Suprapubic skin (tissue), 4 donors: ENCODE measurements around the gene CSTPP1. TPM values are rescaled to one million over a fixed set of nuclear protein-coding genes. Genes with fewer than 3 reads are reported as not detected.

Experiments used
- DNase-seq, 2 donors: peaks; one replicate each; pipeline ENCODE4 v3.0.0-alpha.2; 2019; ENCODE audit warnings: low spot score in 2 of 2
- H3K27ac ChIP-seq: fragments of 200-600 bp; sonication (generic); one replicate; pipeline ENCODE4 v1.5.1; 2019
- H3K27me3 ChIP-seq: fragments of 200-600 bp; sonication (generic); one replicate; pipeline ENCODE4 v1.5.1; 2019
- H3K36me3 ChIP-seq: fragments of 200-600 bp; sonication (generic); one replicate; pipeline ENCODE4 v1.5.1; 2019
- H3K4me1 ChIP-seq: fragments of 200-600 bp; sonication (generic); one replicate; pipeline ENCODE4 v1.5.1; 2019
- H3K4me3 ChIP-seq: fragments of 200-600 bp; sonication (generic); one replicate; pipeline ENCODE4 v1.5.1; 2019; ENCODE audit warnings: mild to moderate bottlenecking
- H3K9me3 ChIP-seq: fragments of 200-600 bp; sonication (generic); one replicate; pipeline ENCODE4 v1.5.1; 2019
- CTCF ChIP-seq, 2 donors: fragments of 200-600 bp in 1 of 2; fragments of 450-650 bp in 1 of 2; sonication (generic) in 1 of 2; IDR thresholded peaks; one replicate each; pipeline ENCODE4 v1.5.1; 2016 to 2019; ENCODE audit warnings: antibody characterized with exemption in 2 of 2, mild to moderate bottlenecking in 1 of 2, moderate library complexity in 1 of 2
- EP300 ChIP-seq: sonication (generic); formaldehyde crosslinking; IDR thresholded peaks from one replicate; pipeline ENCODE4 v1.6.1; 2017; ENCODE audit warnings: antibody characterized with exemption
- POLR2A ChIP-seq, 2 donors: fragments of 450-650 bp; IDR thresholded peaks; one replicate each; pipeline ENCODE4 v1.6.1; 2017; ENCODE audit warnings: antibody characterized with exemption in 2 of 2, mild to moderate bottlenecking in 2 of 2, moderate library complexity in 2 of 2
- POLR2AphosphoS5 ChIP-seq, 3 donors: sonication (generic); formaldehyde crosslinking; IDR thresholded peaks; one replicate each; pipeline ENCODE4 v1.6.1; 2017; ENCODE audit warnings: antibody characterized with exemption in 3 of 3
- WGBS: methylation state at CpG from one replicate; pipeline ENCODE4 v1.1.5; 2018; 5-methylcytosine and 5-hydroxymethylcytosine counted together
- total RNA-seq, 4 donors: library from RNA; depleted of rRNA; stranded (reverse); fragments of >200 nt; gene quantifications; one replicate each; pipeline ENCODE4 v1.1.0, GENCODE V29; 2016

Gene CSTPP1
- total RNA-seq = 100 to 1,000 TPM in 1 of 4 donors, 10 to 100 TPM in 3; 34.9 to 117 (median 48.1) TPM

- DNase-seq = peak; percentile 97
- TF ChIP-seq POLR2AphosphoS5 (IDR thresholded peaks at IDR 0.05) (peak in 1 of 3 donors; percentile 54), CTCF (IDR thresholded peaks at IDR 0.05) (no peak)
These were observed at the start of gene CSTPP1 for GRCh38 chr11:46936138-46937110. CSTPP1 (plus strand) TSS chr11:46936761; CDS start chr11:46936806, 45 bp downstream.

DNA sequence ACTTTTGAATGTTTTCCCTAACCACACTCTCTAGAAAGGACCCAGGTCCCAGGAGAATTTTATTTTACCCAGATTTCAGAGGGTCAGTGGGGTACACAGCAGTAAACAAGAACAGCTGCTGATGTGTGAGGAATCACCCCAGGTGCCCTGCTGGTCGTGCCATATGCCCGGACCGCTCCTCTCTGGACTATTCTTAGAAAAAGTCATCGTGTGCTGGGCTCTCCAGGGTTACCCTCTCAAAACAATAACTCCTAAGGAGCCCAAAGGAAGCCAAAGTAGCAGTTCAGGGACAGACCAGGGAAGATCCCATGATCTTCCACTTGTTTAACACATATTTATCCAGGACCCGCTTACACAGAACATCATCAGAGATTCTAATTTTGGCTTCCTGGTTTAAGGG lies 47.9 kb upstream of the CSTPP1 start:
- H3K27me3 ChIP-seq = no peaks in the 10 kb centered on the region
- H3K4me1 ChIP-seq = no peaks in the 10 kb centered on the region
- 91% methylated on average over 5 of the region's 5 CpGs for WGBS
- DNase-seq = no peak
- H3K9me3 ChIP-seq = no peaks in the 10 kb centered on the region
- no peak overlapping the region for H3K4me3 ChIP-seq
- TF ChIP-seq POLR2AphosphoS5 (IDR thresholded peaks at IDR 0.05) (no peak), POLR2A (IDR thresholded peaks at IDR 0.05) (no peak), CTCF (IDR thresholded peaks at IDR 0.05) (no peak), EP300 (no peak)
- H3K36me3 ChIP-seq = peaks cover 57% of the 10 kb centered on the region
- H3K27ac ChIP-seq = no peak overlapping the region

More at GRCh38 chr11:46936138-46937110, at the start of gene CSTPP1:
- Histone ChIP-seq H3K9me3 (no peaks in the 10 kb centered on the region), H3K36me3 (peaks cover 3% of the 10 kb centered on the region), H3K27me3 (no peaks in the 10 kb centered on the region), H3K27ac (peak within 1 kb of the TSS; percentile 34), H3K4me3 (peak within 1 kb of the TSS; percentile 66), H3K4me1 (peaks cover 13% of the 10 kb centered on the region)
- WGBS = 28% methylated on average over 29 of the region's 41 CpGs

- TF ChIP-seq EP300 (no peak), POLR2AphosphoS5 (IDR thresholded peaks at IDR 0.05) (no peak), POLR2A (IDR thresholded peaks at IDR 0.05) (no peak), CTCF (IDR thresholded peaks at IDR 0.05) (no peak)
- no peak for DNase-seq
- 79% methylated on average over 7 of the region's 7 CpGs for WGBS
- Histone ChIP-seq H3K36me3 (peaks cover 56% of the 10 kb centered on the region), H3K9me3 (no peaks in the 10 kb centered on the region), H3K27ac (no peak overlapping the region), H3K4me3 (no peak overlapping the region), H3K27me3 (no peaks in the 10 kb centered on the region), H3K4me1 (no peaks in the 10 kb centered on the region)
These were observed 47.3 kb upstream of the CSTPP1 start for GRCh38 chr11:46889251-46889650.

DNA sequence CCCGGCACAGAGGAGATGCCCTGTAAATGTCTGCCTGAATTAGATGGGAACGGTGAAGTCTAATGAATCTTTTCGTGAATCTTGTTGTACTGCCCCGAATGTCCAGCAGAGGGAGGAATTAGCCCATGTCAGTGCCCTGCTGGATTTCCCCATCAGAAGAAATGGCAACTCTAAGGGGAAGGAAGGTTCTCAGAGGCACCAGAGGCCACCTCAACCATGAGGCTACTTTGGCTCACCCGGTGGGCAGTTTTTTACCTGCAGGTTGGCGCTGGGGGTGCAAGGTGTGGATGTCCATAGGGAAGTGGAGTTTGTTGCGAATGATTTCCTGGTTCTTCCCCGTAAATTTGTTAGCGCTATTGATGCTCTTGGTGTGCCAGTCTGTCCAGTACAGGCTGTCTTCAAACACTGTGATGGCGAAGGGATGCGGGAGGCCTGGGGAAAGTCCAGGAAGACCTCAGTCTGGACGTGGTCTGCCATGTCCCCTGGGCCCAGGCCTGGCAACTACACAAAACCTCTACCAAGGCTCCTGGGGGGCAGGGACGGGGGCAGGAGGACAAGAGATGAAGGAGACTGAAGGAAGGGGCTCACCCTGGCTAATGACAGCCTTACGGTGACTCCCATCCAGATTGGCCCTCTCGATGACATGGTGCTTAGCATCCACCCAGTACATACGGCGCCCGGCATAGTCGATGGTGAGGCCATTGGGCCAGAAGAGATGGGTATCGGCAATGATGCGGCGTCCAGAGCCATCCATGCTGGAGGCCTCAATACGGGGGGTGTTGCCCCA lies 46.7 kb upstream of the CSTPP1 start:
- Histone ChIP-seq H3K27me3 (no peaks in the 10 kb centered on the region), H3K9me3 (no peaks in the 10 kb centered on the region), H3K27ac (no peak overlapping the region), H3K36me3 (peaks cover 59% of the 10 kb centered on the region), H3K4me3 (no peak overlapping the region), H3K4me1 (no peaks in the 10 kb centered on the region)
- 66% methylated on average over 23 of the region's 23 CpGs for WGBS
- no peak for TF ChIP-seq POLR2A (IDR thresholded peaks at IDR 0.05)
- TF ChIP-seq CTCF (IDR thresholded peaks at IDR 0.05) = peak; percentile 74 to 91
- DNase-seq = peak in 1 of 2 donors; percentile 80

DNA sequence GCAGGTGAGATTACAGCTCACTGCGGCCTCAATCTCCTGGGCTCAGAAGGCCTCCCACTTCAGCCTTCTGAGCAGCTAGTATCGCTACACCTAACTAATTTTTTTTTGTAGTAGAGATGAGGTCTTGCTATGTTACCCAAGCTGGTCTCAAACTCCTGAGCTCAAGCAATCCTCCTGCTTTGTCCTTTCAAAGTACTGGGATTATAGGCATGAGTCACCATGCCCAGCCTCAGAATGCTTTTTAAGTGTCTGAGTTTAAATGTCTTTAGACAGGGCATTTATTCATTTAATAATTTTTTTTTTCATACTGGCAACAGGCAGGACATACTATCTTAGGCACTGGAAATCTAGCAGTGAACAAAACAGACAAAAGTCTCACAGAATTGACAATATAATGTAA lies 45.9 kb upstream of the CSTPP1 start:
- H3K4me1 ChIP-seq = peaks cover 2% of the 10 kb centered on the region
- WGBS = 92% methylated on average over 2 of the region's 2 CpGs
- H3K36me3 ChIP-seq = peaks cover 59% of the 10 kb centered on the region
- TF ChIP-seq POLR2AphosphoS5 (IDR thresholded peaks at IDR 0.05) (no peak), EP300 (no peak)
- DNase-seq = no peak
- H3K9me3 ChIP-seq = no peaks in the 10 kb centered on the region
- no peaks in the 10 kb centered on the region for H3K27me3 ChIP-seq
- no peak overlapping the region for H3K27ac ChIP-seq
- H3K4me3 ChIP-seq = no peak overlapping the region
